GM18873 (cell line): ENCODE results near the gene C19orf85.
A peak's percentile ranks its signal among the peaks of the same experiment; 100 is the strongest.
"Not testable (repeated sequence)": the region's sequence is repeated elsewhere in the genome, so short reads cannot be mapped to it uniquely, and the experiment has no call there.

Experiments
- ATAC-seq: cut with Tn5 transposase; IDR thresholded peaks from one replicate; pipeline ENCODE4 v1.9.1; 2021; ENCODE audit warnings: mild to moderate bottlenecking, moderate library complexity, moderate number of reproducible peaks; ENCODE audit not compliant: unreplicated experiment, low FRiP score

The C19orf85 gene

GRCh38 chr19:55464662-55465054 is at the start of gene C19orf85:
Gene C19orf85 (minus strand): TSS chr19:55464751. CDS start chr19:55464554, 197 bp downstream.
- ATAC-seq, result no peak

GRCh38 chr19:55508120-55508519 is 43.6 kb upstream of the C19orf85 start:
- ATAC-seq, result no peak

- no peak for ATAC-seq
Observed at GRCh38 chr19:55504981-55505380, 40.4 kb upstream of the C19orf85 start.

GRCh38 chr19:55504252-55504603 is 39.7 kb upstream of the C19orf85 start:
- ATAC-seq, result no peak

GRCh38 chr19:55503502-55504251 is 39.1 kb upstream of the C19orf85 start:
- peak; percentile 73 for ATAC-seq

GRCh38 chr19:55503157-55503501 is 38.6 kb upstream of the C19orf85 start:
- no peak for ATAC-seq

- ATAC-seq, result no peak
Observed at GRCh38 chr19:55502197-55502952, 37.8 kb upstream of the C19orf85 start.

- ATAC-seq, result no peak
Observed at GRCh38 chr19:55500368-55500952, 35.9 kb upstream of the C19orf85 start.

GRCh38 chr19:55498246-55498840 is 33.8 kb upstream of the C19orf85 start:
- no peak for ATAC-seq

GRCh38 chr19:55497763-55498162 is 33.2 kb upstream of the C19orf85 start:
- no peak for ATAC-seq

GRCh38 chr19:55496820-55497219 is 32.3 kb upstream of the C19orf85 start:
- not testable (repeated sequence) for ATAC-seq

GRCh38 chr19:55495646-55496349 is 31.2 kb upstream of the C19orf85 start:
- no peak for ATAC-seq

GRCh38 chr19:55494172-55494761 is 29.7 kb upstream of the C19orf85 start:
- no peak for ATAC-seq

- ATAC-seq, result no peak
Observed at GRCh38 chr19:55493645-55494171, 29.2 kb upstream of the C19orf85 start.

GRCh38 chr19:55493052-55493644 is 28.6 kb upstream of the C19orf85 start:
- ATAC-seq, result no peak

GRCh38 chr19:55492362-55492944 is 27.9 kb upstream of the C19orf85 start:
- ATAC-seq, result no peak

GRCh38 chr19:55491546-55492360 is 27.2 kb upstream of the C19orf85 start:
- no peak for ATAC-seq
